MG63 (cell line): ENCODE data around the gene FBN2. TPM values are rescaled to one million over a fixed set of nuclear protein-coding genes. Genes with fewer than 3 reads are reported as not detected.
"Not testable (repeated sequence)": the region's sequence is repeated elsewhere in the genome, so short reads cannot be mapped to it uniquely, and the experiment has no call there.

Experiments
- DNase-seq: peaks from one replicate; pipeline ENCODE4 v3.0.0-alpha.2; 2020
- H3K27me3 ChIP-seq: fragments of 250-450 bp; sonication (Bioruptor Pico); 2 replicates; pipeline ENCODE4 v1.5.1; 2020; ENCODE audit warnings: mild to moderate bottlenecking, moderate library complexity
- H3K36me3 ChIP-seq: fragments of 250-450 bp; sonication (Bioruptor Pico); 2 replicates; pipeline ENCODE4 v1.5.1; 2020; ENCODE audit warnings: mild to moderate bottlenecking, moderate library complexity
- H3K4me3 ChIP-seq: fragments of 250-450 bp; sonication (Bioruptor Pico); 2 replicates; pipeline ENCODE4 v1.5.1; 2020; ENCODE audit warnings: mild to moderate bottlenecking, moderate library complexity
- H3K9me3 ChIP-seq: fragments of 250-450 bp; sonication (Bioruptor Pico); 2 replicates; pipeline ENCODE4 v1.5.1; 2020; ENCODE audit warnings: mild to moderate bottlenecking, moderate library complexity
- total RNA-seq: library from RNA; depleted of rRNA; stranded (reverse); fragments of >200 nt; shearing (Covaris generic); gene quantifications from 2 replicates; pipeline ENCODE4 v1.2.3, GENCODE V29; 2014; ENCODE audit warnings: low replicate concordance

The FBN2 gene
- total RNA-seq, 1 experiment from 2014 or later = 8.9 TPM

DNA sequence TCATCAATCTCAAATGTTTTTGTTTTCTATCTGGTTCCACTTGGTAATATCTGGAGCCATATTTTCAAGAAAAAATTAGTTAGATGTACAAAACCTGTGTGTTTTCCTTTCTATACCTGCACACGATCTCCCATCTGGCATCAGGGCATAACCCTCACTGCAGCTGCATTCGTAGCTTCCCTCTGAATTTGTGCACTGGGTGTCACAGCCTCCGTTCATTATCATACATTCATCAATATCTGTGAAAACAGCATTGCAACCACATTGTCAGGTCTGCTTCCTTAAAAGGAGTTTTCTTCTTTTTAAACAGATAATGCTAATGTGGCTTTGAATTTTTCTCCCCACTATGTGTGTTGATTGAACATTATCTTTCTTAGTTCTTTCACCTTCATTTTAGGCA lies 202.7 kb downstream of the FBN2 start:
- DNase-seq = no peak
- Histone ChIP-seq H3K27me3 (no peaks in the 10 kb centered on the region), H3K9me3 (peaks cover 6% of the 10 kb centered on the region), H3K4me3 (no peak overlapping the region), H3K36me3 (no peaks in the 10 kb centered on the region; the same call in 1 of the 2 replicates)

DNA sequence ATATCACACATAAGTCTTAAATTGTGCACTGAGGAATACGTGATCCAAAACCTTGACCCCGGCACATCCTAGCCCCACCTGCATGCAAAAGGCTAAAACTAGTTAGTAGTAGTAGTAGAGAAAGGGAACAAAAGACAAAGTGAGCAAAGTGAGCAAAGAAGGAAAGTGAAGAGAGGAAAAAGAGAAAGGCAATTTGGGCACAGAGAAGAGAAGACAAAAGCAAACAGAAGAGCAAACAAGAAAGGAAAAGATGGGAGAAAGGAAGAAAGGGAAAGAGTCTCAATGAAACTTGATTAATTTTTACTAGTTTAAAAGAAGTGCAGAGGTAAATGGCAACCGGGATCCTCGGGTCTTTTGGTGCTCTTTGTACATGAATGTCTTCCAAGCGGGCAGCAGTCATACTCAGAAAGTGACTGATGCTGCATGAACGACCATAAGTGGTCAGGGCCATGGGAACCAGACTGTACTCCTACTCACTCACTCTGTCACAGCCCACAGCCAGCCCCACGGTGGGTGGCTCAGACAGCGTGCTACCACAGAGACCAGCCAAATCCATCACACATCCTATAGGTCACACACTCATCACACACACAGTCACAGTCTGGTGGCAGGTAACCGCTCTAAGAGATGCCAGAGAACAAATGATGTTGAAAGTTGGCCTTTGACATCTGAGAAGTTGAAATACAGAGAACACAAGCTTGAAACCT lies 203.9 kb downstream of the FBN2 start:
- no peak for DNase-seq
- no peaks in the 10 kb centered on the region; the same call in 1 of the 2 replicates for H3K36me3 ChIP-seq
- no peaks in the 10 kb centered on the region for H3K27me3 ChIP-seq
- H3K4me3 ChIP-seq = no peak overlapping the region
- peaks cover 6% of the 10 kb centered on the region for H3K9me3 ChIP-seq

DNA sequence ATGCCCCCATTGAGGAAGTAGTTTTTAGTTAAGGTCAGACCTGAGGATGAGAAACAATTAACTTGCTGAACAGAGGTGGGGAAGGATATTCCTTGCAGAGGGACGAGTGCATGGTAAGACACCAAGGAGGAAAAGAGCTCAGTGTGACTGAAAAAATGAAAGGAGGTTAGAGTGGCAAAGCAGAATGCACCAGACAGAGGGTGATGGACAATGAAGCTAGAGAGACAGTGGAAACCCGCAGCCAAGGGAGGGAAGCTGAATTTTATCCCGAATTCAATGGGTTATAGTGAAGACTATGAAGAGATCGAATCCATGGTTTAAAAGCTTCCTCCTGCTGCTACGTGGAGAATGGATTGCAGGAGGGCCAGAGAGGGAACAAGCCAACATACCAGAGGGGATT lies 206.8 kb downstream of the FBN2 start:
- Histone ChIP-seq H3K4me3 (no peak overlapping the region), H3K36me3 (peaks cover 4% of the 10 kb centered on the region), H3K9me3 (peaks cover 6% of the 10 kb centered on the region), H3K27me3 (no peaks in the 10 kb centered on the region)
- no peak for DNase-seq

DNA sequence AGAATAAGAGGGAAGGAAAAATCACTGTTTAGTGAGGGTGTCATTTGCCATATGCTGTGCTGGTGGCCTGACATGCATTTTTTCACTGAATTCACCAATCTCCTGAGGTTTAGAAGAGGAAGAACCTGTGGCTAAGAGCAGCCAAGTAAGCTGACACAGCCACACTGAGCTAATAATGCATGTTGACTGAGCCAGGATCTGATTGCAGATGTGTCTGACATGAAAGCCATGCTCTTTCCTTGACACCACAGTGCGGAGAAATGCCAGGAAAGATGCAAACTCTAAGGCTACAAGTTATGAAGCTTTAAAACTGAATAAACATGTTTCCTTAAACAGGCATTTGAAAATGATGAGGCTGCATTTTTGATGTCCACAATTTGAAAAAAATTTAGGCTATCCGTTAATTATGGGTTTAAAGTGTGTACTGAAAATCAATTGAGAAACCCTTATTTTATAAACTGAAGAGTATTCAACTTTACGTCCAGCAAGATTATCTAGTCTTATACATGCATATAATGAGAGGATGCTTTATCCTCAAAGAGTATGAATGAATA lies 208.6 kb downstream of the FBN2 start:
- Histone ChIP-seq H3K27me3 (no peaks in the 10 kb centered on the region), H3K36me3 (peaks cover 4% of the 10 kb centered on the region), H3K4me3 (no peak overlapping the region), H3K9me3 (peaks cover 6% of the 10 kb centered on the region)
- DNase-seq = no peak

DNA sequence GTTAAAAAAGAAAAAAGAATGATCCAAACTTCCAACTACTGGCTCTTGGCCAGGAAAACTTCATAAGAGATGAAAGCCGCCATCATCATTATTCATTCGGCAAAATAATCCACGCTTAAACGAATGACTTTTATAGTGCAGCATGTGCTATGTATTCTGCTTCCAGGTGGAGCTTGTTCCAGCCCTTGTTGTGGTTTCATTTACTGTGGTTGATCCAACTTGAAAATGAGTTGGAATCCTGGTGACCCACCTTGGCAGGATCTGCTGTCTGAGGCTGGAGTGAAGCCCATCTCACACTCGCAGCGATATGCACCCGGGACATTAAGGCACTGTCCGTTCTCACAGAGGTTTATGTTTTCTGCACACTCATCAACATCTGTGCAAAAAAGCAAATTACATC lies 209.6 kb downstream of the FBN2 start:
- H3K27me3 ChIP-seq = no peaks in the 10 kb centered on the region
- DNase-seq = no peak
- H3K9me3 ChIP-seq = peaks cover 6% of the 10 kb centered on the region
- no peak overlapping the region for H3K4me3 ChIP-seq
- peaks cover 4% of the 10 kb centered on the region for H3K36me3 ChIP-seq

DNA sequence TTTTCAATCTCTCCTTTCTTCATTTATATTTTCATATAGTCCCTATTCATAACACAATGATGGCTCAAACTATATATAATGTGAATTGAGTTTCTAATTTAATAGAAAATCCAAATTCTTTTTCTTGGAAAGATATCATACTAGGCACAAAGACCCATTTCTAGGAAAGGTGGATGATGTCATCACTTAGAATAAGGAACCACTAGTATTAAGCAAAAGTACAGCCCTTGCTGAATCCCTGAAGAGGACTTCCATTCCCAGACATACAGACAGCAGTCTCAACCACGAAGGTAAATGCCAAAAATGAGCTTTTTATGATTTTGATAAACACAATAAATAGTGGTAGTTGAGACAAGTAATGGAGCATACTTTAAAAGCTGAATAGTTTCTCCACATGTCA lies 210.0 kb downstream of the FBN2 start:
- Histone ChIP-seq H3K27me3 (no peaks in the 10 kb centered on the region), H3K4me3 (no peak overlapping the region), H3K36me3 (peaks cover 4% of the 10 kb centered on the region), H3K9me3 (peaks cover 6% of the 10 kb centered on the region)
- DNase-seq = no peak

DNA sequence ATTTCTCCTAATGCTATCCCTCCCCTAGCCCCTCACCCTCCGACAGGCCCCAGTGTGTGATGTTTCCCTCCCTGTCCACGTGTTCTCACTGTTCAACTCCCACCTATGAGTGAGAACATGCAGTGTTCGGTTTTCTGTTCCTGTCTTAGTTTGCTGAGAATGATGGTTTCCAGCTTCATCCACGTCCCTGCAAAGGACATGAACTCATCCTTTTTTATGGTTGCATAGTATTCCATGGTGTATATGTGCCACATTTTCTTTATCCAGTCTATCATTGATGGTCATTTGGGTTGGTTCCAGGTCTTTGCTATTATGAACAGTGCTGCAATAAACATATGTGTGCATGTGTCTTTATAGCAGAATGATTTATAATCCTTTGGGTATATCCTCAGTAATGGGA lies 216.6 kb downstream of the FBN2 start:
- not testable (repeated sequence) for DNase-seq, H3K9me3 ChIP-seq, H3K27me3 ChIP-seq

DNA sequence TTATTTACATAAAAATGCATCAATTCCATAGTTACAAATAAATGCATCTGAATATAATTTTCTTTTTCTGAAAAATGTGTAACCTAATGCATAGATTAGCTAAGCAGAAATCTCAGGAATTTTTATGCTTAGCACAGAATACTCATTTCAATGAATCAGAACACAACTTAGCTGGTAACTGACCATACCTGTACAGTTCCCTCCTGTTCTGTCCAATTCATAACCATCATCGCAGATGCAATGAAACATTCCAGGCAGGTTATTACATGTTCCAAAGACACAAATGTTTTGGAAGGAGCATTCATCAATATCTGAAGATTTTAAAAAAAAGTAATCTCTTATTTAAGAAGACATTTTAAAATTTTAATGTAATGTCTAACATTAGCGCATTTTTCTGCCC lies 219.4 kb downstream of the FBN2 start:
- Histone ChIP-seq H3K9me3 (no peaks in the 10 kb centered on the region), H3K4me3 (no peak overlapping the region), H3K36me3 (no peaks in the 10 kb centered on the region), H3K27me3 (no peaks in the 10 kb centered on the region)
- no peak for DNase-seq

More for the DNA sequence above, 216.6 kb downstream of the FBN2 start:
- not testable (repeated sequence) for H3K4me3 ChIP-seq, H3K36me3 ChIP-seq

DNA sequence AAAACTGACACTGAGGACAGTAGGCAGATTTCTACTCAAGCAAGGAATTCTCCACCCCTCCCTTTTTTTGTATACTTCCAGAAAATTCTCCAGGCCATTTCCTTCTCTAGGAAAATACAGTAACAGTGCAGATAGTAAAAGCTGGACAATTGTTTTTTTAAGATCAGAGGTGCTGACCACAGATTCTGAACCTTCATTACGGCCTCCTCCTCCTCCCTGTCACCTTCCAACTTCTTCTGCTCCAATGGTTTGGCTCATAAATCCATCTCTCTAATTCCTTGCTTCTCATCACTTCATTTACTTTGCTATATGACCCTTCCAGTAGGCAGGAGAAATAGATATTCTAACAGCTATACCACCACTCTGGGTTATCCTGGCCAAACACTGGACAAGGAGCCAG lies 220.6 kb downstream of the FBN2 start:
- H3K36me3 ChIP-seq = no peaks in the 10 kb centered on the region
- H3K9me3 ChIP-seq = no peaks in the 10 kb centered on the region
- no peaks in the 10 kb centered on the region for H3K27me3 ChIP-seq
- H3K4me3 ChIP-seq = no peak overlapping the region
- DNase-seq = no peak

DNA sequence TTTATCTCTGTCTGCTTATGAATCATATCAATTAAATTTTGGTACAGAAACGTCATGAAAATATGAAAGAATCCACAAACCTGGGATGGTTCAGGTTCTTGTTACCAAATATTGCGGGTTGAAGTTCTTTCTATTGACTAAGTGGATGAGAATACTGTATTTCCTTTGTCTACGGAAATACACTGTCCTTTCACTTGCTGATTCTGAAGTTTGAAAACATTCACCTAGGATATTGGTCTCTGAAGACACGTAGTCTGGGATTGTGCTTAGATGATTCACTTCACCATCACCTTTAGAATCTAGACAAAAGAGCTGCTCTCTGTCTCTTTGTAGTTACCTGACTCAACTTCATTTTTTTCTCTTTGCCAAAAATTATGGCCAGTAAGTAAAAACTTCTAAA lies 222.4 kb downstream of the FBN2 start:
- no peaks in the 10 kb centered on the region for H3K27me3 ChIP-seq
- H3K9me3 ChIP-seq = no peaks in the 10 kb centered on the region
- H3K36me3 ChIP-seq = no peaks in the 10 kb centered on the region
- no peak overlapping the region for H3K4me3 ChIP-seq
- no peak for DNase-seq

DNA sequence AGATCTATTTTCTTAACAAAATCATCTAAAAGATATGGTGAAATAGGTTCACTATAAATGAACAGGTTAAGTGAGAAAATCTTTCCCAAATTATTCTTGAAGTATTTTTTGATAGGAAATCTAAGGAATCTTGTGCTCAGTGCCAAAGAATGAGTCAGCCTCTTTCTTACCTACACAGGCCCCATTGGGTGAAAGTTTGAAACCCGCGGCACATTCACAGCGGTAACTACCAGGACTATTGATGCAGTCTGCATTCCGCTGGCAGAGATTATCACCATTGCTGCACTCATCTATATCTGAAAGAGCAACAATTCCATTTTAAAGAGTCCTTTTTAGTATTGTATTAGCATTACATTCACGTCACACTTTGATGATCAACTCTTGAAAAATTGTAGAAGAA lies 232.7 kb downstream of the FBN2 start:
- Histone ChIP-seq H3K27me3 (no peaks in the 10 kb centered on the region), H3K4me3 (no peak overlapping the region), H3K36me3 (no peaks in the 10 kb centered on the region), H3K9me3 (no peaks in the 10 kb centered on the region)
- no peak for DNase-seq

DNA sequence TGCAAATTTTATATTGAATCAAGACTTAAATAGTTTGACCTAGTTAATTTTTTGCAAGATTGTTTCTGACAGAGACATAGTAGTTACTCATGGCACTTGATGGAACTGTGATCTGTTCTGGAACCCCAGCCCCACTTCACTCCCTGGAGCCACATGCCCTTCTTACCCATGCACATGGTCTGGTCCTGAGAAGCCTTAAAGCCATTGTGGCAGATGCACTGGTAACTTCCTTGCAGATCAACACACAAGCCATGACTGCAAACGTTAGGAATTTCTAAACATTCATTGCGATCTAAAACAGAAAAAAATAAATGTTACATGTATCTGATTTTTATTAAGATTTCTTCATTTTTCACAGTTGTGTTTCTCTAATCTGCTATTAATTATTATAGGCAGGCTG lies 233.3 kb downstream of the FBN2 start:
- Histone ChIP-seq H3K27me3 (no peaks in the 10 kb centered on the region), H3K9me3 (no peaks in the 10 kb centered on the region), H3K4me3 (no peak overlapping the region), H3K36me3 (no peaks in the 10 kb centered on the region)
- DNase-seq = no peak

DNA sequence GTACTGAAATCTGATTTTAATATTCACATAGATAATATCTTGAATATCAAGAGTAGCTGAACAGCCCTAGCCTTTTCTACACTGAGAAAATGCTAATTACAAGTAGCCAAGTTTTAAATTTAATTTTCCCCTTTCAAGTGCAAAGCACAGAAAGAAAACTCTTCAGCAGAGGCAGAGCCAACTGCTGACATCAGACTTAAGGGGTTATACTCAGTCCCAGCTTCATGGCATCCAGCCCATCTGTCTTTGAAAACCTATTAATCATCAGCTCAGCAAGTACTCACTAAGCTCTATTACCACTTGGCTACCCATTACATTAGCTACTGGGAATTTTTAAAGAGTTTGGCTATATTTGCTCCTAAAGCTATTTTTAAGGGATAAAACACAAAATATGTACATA lies 234.0 kb downstream of the FBN2 start:
- Histone ChIP-seq H3K27me3 (no peaks in the 10 kb centered on the region), H3K4me3 (no peak overlapping the region), H3K36me3 (no peaks in the 10 kb centered on the region), H3K9me3 (no peaks in the 10 kb centered on the region)
- peak; percentile 80 for DNase-seq

DNA sequence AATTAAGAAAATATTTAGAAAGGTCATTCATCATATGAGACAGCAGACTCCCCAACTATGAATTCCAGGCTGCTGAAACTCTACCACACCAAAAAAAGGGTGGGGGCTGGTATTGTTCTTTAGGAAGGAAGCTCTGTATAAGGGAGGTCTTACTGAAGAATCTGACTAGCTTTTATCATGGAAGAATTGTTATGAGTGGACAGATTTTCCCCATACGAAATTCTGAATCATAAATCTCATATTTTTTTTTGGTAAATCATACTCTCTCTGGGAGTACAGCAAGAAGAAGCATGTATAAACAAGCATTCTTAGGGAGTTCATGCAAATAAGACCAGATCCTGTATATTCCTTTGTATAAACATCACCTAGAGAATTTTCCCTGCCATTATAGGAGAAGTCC lies 234.5 kb downstream of the FBN2 start:
- Histone ChIP-seq H3K36me3 (no peaks in the 10 kb centered on the region), H3K4me3 (no peak overlapping the region), H3K27me3 (no peaks in the 10 kb centered on the region), H3K9me3 (no peaks in the 10 kb centered on the region)
- DNase-seq = no peak

DNA sequence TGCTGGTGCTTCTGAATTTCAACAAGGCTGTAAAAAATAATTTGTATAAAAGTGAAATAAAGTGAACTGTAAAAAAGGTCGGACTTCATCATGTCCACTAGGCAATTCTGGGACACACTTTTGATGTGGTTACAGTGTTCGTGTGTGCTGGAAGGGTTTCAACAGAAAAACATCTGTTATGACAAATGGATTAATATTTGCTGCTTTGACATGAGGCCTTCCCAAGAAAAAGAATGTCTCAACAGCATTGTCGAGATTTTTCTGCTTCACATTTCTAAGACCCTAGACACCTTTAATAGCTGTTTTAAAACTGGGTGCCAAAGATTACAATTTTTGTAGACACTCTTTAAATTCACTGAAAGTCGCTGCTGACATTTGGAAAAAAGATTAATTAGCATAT lies 237.9 kb downstream of the FBN2 start:
- Histone ChIP-seq H3K36me3 (no peaks in the 10 kb centered on the region), H3K9me3 (no peaks in the 10 kb centered on the region), H3K27me3 (no peaks in the 10 kb centered on the region), H3K4me3 (no peak overlapping the region)
- DNase-seq = no peak

DNA sequence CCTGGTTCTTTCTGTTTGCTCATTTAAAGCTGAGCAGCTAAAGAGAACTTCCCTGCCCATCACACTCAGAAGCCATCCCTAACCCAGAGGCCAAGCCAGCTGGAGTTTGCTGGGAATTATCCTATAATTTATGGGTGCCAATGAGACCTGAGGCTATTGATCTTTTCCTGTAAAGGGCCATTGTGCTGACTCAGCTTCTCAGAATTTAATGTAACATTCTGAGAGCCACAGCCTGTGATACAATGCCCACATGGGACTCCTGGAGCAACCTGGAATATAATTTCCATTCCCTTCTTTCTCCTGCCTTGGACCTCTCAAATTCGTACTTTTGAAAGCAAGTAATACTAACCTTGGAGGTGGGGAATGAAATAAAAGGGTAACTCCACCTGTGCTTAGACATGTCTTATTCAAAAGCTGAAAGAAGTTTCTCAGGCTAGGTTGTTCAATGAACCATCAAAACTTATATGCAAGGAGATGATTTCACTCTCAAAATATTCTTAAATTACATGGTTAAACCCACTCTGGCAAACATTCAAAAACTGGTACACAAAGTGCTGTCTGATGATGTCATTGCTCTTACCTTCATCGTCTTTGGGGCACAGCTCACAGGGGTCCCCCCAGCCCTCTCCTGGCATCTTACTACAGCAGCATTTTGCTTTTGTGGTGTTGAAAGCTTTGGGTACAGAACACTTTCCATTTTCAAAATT lies 247.7 kb downstream of the FBN2 start:
- DNase-seq = no peak
- no peaks in the 10 kb centered on the region for H3K27me3 ChIP-seq
- H3K36me3 ChIP-seq = no peaks in the 10 kb centered on the region
- H3K9me3 ChIP-seq = no peaks in the 10 kb centered on the region
- no peak overlapping the region for H3K4me3 ChIP-seq

DNA sequence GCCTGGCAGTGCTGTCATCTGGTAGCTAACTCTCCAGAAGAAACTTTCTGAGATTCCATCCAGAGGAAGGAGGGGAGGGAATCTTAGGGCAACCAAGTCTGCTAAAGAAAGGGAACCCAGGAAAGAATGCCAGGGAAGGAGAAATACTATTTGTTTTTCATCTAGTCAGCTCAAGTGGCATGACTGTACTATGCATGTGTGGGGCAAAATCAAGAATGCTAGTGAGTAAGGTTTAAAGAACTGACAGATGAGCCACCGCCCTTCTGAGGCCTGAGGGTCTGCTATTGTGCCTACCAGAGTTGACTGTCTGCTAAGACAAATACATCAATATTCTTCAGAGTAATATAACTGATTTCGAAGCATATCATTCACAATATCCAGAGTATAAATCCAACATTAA lies 250.3 kb downstream of the FBN2 start:
- no peaks in the 10 kb centered on the region for H3K9me3 ChIP-seq
- H3K27me3 ChIP-seq = no peaks in the 10 kb centered on the region
- no peak overlapping the region for H3K4me3 ChIP-seq
- no peak for DNase-seq
- H3K36me3 ChIP-seq = no peaks in the 10 kb centered on the region

DNA sequence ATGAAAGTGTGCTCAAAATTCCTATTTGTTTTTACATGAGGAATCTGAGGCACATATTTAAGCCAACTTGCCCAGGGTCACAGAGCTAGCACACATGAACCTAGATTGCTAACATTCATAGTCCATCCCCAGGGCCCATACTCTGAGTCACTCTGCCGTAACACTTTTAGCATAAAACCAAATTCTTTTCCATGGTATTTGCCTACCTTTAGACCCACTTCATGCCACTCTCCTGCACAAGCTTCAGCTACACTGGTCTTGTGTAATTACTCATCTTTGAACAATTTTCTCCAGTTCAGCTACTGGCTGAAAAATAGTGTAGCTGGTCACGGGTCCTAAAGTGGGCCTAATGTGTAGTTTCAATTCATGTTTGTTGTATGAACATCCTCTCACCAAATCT lies 253.8 kb downstream of the FBN2 start:
- Histone ChIP-seq H3K9me3 (no peaks in the 10 kb centered on the region), H3K27me3 (no peaks in the 10 kb centered on the region), H3K36me3 (no peaks in the 10 kb centered on the region), H3K4me3 (no peak overlapping the region)
- no peak for DNase-seq
